ENCODE results near the gene BMI1.

Gene BMI1

DNA sequence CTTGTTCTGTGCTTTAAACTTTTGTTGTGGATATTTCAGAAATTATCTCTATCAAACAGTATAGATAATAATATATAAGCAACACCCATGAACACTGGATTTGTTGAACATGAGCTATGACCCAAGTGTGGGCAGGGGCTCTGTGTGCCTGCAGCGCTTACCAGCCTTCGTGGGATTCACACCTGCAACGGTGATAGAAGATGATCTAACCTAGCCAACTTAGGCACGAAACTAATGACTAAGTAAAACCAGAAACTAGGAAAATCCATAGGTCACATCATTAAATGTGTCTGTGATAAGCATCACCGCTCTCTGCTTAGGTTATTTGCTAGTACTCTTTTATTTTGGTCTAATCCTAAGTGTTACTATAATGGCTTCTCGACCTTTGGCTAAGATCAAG lies 42.4 kb downstream of the BMI1 start:
- in situ Hi-C loops (cut with MboI; ENCODE audit: low sequenced_read_pairs) = no loop called here

DNA sequence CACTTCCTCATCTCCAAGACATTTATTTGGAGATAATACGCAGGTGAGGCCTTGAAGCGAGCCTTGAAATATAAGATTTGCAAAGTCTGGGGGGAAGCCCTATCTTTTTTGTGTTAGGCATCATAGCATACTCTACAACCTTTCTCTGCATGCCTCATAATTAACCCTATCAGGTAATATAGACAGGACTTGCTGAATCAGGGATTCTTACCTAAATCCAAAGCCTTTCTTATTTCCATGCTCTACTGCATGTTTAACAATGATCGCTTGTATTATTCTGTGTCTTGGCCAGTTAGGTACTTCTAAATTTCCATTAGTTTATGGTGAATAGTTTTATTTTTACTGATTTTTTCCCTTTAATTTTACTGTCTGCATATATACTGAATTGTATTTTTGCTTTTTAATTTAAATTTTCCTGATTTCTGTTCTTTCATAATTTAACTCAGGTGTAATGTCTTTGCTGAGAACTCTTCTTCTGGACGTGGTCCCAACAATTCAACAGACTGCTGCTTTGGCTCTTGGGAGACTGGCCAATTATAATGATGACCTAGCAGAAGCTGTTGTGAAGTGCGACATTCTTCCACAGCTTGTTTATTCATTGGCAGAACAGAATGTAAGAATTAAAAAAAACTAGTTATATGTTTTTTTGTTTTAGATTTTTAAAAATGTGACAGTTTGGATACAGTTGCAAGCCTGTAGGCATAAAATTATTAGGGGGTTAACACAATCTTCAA lies 43.7 kb downstream of the BMI1 start:
- in situ Hi-C loops (cut with MboI; ENCODE audit: low sequenced_read_pairs) = no loop called here

DNA sequence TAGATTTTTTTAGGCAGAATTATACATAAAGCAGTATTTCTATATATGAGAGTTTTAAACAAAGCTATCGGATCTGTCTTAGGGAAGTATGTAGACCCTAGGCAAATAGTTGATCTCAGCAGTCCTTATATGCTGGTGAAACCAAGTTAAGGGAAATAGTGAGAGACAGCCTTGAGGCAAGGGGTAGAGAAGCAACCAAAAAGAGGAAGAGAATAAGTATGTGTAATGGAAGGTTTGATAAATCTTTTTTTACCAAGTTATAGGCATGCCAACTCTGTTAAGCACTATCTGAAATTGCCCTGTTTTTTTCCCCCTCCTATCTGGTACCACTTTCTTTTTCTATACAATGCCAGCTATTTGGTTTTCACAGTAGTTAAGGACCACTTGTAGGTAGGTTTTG lies 44.3 kb downstream of the BMI1 start:
- in situ Hi-C loops (cut with MboI; ENCODE audit: low sequenced_read_pairs) = no loop called here

DNA sequence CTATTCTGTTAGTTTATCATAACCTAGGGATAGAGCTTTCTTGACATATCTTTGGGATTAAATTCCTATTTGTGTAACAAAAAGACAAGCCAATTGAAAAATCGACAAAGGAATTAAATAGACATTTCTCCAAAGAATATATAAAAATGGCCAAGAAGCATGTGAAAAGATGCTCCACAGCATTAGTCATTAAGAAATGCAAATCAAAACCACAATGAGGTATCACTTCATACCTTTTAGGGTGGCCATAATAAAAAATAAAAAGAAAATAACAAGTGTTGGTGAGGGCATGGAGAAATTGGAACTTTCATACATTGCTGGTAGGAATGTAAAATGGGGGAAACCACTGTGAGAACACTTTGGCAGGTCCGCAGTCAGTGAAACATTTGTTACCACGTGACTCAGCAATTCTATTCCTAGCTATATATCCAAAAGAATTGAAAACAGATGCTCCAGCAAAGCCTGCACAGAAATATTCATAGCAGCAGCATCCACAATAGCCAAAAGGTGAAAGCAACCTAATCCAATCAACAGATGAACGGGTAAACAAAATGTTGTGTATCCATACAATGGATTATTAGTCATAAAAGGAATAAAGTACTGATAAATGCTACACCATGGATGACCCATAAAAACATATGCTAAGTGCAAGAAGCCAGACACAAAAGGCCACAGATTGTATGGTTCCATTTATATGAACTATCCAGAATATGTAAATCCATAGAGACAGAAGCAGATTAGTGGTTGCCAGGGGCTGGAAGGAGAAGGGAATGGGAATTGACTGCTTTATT lies 44.9 kb downstream of the BMI1 start:
- in situ Hi-C loops (cut with MboI; ENCODE audit: low sequenced_read_pairs) = no loop called here

DNA sequence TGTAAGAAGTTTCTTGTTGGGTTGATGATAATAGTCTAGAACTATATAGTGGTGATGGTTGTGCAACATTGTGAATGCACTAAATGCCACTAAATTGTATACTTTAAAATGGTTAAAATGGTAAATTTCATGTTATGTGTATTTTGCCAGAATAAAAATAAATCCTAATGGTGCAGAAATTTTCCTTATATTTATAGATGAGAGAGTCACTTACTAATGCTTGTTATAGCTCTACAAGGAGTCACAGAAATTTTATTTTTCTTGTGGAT lies 45.5 kb downstream of the BMI1 start:
- in situ Hi-C loops (cut with MboI; ENCODE audit: low sequenced_read_pairs) = no loop called here

DNA sequence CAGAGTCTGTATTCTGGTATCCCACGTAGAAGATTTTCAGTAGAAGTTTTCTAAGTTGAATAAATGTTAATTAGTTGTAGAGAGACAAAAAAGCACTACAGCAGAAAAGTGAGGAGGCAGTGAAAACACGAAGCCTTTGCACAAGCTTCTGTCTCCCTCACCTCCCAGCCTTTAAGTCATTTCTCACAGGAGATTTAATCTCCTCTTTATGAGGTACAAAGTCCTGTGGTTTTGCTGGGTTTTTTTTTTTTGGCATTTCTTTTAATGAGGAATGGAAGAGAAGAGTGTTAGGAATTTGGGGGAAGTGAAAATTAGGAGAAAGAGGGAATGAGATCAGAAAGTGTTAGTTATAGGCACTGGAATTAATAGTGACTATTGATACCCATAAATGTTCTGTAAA lies 45.9 kb downstream of the BMI1 start:
- in situ Hi-C loops (cut with MboI; ENCODE audit: low sequenced_read_pairs) = no loop called here

DNA sequence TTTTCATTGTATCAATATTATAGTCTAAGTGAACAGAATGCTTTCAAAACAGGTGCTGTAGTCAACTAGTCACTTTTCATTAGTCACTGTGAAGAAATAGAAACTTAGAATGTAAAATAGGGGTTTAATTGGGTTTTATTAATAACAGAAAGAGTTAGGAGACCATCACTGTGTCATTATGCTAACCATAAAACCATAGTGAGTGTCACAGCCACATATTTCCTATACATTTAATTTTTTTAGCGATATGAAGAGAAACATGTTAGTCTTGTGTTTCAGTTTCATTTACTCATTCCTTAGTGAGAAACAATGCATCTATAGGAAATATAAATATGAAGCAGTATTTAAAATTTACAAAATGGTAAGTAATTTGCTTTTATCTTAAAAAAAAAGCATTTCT lies 46.6 kb downstream of the BMI1 start:
- in situ Hi-C loops (cut with MboI; ENCODE audit: low sequenced_read_pairs) = no loop called here

DNA sequence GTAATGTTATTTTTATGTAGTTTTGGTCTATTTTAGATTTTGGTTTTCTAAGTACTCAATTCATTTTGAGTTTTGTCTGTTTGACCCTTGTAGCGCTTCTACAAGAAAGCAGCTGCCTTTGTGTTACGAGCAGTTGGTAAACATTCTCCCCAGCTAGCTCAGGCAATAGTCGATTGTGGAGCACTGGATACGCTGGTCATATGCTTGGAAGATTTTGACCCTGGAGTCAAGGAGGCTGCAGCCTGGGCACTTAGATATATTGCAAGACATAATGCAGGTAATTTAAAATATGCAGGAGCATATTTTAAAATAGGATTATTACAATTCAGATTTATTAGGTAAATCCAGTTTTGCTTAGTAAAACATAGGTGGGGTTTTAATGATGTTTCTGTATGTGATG lies 47.5 kb downstream of the BMI1 start:
- in situ Hi-C loops (cut with MboI; ENCODE audit: low sequenced_read_pairs) = no loop called here

DNA sequence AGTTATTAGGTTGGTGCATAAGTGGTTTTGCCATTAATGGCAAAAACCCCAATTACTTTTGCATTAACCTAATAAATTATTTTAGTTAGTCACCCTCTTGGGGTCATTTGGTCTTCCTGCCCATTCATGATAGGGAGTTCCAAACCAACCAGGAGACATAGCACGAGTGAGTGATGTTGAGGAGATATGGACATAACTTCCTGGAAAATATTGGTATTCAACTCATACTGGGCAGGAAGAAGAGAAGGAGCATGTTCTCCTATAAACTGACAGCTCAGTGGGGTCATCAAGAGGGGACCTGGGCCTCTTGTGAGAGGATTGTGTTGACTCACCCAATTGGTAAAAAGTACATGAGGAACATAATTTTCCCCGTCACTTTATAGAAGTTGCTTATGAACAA lies 48.1 kb downstream of the BMI1 start:
- in situ Hi-C loops (cut with MboI; ENCODE audit: low sequenced_read_pairs) = no loop called here

DNA sequence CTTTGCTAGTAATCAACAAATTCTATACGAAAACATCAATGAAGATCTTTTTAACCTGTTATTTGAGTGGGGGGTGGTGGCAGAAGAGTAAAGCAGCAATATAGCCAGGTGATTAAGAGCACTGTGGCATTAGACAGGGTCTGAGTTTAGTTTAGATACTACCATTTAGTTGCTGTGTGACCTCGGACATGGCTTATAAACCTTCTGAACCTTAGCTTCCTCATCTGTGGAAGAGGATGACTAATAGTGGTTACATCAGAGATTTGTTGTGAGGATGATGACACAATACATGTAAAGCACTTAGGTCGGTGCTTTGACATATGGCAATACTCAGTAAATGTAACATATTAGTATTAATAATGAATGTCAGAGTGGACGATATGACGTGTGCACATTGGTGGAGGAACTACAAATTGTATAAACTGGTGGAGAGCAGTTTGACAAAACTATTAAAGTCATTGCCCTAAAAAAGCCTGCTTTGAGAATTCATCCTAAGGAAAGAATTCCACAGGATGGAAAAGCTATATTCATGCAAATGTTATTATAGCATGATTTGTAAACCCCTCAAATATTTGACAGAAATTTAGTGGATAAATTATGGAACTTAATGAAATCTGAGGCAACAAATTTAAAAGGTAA lies 48.7 kb downstream of the BMI1 start:
- in situ Hi-C loops (cut with MboI; ENCODE audit: low sequenced_read_pairs) = no loop called here

DNA sequence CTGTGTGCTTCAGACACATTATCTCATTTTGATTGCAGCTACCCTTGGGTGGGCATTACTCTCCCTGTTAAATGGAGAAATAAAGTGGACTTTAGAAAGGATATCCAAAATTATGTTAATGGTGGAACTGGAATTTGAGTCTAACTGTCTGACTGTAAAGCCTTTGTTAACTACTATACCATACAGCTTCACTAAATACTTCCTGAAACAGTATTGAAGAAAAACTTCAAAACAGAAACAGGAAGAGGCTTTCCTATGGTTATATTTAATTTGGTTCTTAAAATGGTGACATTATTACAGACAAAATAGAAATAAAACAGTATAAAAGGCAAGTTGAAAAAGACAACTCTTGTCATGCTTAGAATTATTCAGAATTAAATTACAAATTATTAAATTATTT lies 49.4 kb downstream of the BMI1 start:
- in situ Hi-C loops (cut with MboI; ENCODE audit: low sequenced_read_pairs) = no loop called here

DNA sequence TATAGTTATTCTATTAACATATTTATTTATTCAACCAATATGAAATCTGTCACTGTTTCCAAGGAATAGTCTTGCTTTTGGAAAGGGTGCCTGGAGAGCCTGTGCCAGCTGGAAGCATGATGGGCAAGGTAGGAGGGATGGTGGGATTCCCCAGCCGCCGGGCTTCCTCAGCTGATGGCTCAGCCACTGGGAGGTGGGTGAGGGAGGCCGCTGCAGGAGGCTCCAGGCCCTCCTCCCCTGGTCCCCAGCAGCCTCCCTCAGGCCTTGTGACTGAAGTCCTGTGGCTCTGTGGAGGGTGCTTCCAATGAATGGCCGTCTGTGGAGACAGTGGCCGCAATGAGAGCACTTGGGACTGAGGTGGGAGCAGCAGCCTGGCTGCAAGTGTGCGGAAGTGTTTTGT lies 51.4 kb downstream of the BMI1 start:
- in situ Hi-C loops (cut with MboI; ENCODE audit: low sequenced_read_pairs) = no loop called here

DNA sequence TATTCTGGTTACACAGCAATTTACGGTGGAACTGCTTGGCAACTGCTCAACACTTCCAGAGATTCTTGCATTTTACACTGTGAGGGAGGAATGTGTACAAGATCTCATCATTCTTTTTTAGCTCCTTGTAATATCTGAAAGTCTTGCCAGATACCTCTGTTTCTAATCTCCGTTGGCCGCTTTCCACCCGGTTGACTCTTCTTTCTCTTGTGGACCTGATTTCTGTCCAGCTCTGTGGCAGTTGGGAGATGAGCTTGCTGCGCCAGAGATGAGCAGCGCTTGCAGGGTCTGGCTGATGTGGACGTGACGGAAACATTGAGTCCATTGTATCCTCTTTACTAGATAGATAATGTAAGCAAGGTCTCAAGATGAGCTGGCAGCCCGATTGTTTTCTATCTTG lies 52.0 kb downstream of the BMI1 start:
- in situ Hi-C loops (cut with MboI; ENCODE audit: low sequenced_read_pairs) = no loop called here

DNA sequence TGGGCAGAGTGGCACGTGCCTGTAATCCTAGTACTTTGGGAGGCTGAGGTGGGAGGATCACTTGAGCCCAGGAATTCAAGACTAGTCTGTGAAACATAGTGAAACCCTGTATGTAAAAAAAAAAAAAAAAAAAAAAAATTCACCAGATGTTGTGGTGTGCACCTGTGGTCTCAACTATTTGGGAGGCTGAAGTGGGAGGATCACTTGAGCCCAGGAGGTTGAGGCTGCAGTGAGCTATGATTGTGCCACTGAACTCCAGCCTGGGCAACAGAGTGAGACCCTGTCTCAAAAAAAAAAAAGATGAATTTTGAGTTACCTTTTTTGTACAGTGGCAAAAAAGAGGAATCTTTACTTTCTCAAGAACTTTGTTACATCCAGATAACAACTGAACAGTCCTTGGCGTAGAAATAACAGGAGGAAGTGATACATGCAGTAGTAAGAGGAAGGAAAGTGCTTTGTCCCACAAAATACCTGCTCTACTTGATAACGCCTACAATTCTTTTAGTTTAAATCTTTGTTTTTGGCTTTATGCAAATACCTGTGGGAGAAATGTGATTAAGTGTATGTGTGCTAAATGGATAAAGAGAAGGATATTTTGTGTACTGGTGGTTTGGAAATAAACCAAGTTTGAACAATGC lies 53.7 kb downstream of the BMI1 start:
- in situ Hi-C loops (cut with MboI; ENCODE audit: low sequenced_read_pairs) = no loop called here

DNA sequence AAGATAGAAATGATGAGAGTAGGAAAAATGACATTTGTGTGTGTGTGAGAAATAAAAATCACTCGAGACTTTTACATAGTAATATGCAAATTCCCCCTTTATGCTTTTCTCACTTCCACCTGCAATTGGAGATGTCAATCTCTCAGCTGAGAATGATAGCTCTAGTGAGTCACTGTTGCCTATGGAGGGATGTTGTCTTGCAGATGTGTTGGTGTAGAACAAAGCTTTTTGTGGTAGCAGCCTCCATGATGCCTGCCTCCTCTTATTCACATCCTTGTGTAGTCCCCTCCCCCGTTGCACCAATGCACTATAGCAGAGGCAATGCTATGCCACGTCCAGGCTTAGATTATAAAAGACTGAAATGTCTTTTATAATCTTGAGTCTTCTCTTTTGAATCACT lies 58.2 kb downstream of the BMI1 start:
- in situ Hi-C loops (cut with MboI; ENCODE audit: low sequenced_read_pairs) = no loop called here

Data from HL-60/S4 treated with retinoic acid at 250 ng/mL for 4 days and 3 days (cell line).